ENCODE results near the gene DPAGT1.
A peak's percentile ranks its signal among the peaks of the same experiment; 100 is the strongest.
"Not testable (repeated sequence)": the region's sequence is repeated elsewhere in the genome, so short reads cannot be mapped to it uniquely, and the experiment has no call there.

The DPAGT1 gene

DNA sequence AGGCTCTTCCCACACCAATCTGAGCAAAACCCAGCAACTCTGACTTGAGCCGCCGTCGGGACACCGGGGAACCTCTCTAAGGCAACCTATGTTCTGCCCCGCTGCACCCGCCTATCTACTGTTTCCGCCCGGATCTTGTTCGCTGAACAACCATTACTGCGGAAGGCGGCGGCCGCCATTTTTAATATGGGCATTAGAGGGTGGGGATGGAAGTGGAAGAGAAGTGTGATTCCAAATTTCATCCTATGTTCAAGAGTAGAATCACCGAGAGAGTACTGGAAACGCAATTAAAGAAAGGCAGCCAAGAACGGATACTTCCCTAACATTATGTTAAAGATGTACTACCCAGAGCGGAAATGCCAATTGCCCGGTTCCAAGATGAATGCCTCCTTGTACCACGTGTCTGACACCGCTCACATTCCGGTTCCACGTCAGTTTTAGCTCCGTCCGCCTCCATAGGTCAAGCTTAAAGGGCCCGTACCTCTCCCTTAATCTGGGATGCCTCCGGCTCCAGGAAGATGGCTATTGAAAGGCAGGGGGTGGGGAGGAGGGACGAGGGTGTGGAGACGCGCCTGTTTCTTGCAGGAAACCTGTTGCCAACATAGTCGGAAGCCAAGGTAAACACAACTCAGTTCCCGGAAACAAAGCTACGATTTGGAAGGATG, at the start of gene DPAGT1:
TSS of gene DPAGT1 (minus strand) at position 95 of the 665 bp plus-strand sequence. CDS start 198 bp downstream, outside the sequence.
- DNase-seq (ENCODE audit: low read depth, low spot score): peak; percentile 80

DNA sequence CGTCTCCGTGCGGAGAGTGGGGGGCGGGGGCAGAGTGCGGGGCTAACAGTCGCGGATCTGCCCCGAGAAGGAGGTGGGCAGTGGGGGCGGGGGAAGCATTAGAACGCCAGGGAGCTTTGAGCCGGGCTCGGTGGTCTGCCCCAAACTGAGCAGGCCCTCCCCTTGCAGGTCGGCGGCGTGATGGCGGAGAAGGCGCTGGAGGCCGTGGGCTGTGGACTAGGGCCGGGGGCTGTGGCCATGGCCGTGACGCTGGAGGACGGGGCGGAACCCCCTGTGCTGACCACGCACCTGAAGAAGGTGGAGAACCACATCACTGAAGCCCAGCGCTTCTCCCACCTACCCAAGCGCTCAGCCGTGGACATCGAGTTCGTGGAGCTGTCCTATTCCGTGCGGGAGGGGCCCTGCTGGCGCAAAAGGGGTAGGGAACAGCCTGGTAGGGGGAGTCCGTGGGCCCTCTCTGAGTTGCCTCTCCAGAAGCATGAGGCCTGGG, 48.2 kb upstream of the DPAGT1 start:
- no peak for DNase-seq (ENCODE audit: low read depth, low spot score)

DNA sequence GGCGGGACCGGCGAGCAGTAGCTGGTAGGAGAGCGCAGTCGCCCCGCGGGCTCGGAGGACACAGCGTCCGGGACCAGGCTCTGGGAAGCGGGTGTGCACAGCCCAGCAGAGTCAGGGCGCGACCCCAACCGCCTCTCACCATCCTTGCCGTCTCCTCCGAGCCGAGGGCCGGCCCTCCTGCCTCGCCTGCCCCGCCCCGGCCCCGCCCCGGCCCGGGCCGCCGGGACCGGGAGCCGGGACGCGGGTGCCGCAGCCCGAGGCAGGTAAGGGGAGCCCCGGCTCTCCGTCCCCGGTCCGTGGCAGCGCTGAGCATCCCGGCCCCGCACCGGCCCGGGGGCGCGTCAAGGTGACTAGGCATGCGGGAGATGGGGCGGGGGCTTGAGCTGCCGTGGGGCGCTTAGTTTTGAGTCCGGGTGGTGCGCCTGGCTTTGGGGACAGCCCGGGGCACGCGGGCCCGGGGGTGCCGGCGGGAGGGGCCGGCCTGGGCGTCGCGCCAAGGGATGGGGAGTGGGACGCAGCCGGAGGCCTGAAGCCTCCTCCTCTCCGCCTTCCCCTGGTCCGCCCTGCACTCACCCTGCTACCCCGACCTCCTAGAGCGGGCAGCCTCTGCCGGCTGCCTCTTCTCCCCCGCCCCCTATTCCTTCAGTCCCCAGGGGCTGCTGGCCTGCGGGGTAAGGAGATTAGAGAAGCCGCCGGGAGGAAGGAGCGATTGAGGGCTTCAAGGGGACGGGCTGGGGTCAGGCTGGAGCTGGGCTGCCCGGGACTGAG, 47.5 kb upstream of the DPAGT1 start, which contains the start of gene ABCG4:
TSS of gene ABCG4 (plus strand) at position 35 of the 768 bp plus-strand sequence. CDS start 914 bp downstream, outside the sequence.
- no peak for DNase-seq (ENCODE audit: low read depth, low spot score)

DNA sequence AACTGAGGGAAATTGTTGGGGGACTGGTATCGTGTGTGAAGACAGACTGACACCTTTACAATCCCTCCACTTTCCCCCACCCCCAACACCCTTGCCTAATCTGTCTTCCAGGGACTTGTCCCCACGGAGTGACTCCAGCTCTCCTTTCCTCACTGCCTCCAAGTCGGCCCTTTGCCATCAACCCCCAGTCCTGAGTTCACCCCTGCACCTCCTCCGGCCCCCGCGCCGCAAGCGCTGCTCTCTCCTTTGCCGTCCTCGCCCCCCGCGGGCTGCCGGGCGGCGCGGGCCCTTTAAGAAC, 47.0 kb upstream of the DPAGT1 start:
- no peak for DNase-seq (ENCODE audit: low read depth, low spot score)

- no peak for DNase-seq (ENCODE audit: low read depth, low spot score)
Observed at GRCh38 chr11:119147604-119148333, 46.1 kb upstream of the DPAGT1 start.

DNA sequence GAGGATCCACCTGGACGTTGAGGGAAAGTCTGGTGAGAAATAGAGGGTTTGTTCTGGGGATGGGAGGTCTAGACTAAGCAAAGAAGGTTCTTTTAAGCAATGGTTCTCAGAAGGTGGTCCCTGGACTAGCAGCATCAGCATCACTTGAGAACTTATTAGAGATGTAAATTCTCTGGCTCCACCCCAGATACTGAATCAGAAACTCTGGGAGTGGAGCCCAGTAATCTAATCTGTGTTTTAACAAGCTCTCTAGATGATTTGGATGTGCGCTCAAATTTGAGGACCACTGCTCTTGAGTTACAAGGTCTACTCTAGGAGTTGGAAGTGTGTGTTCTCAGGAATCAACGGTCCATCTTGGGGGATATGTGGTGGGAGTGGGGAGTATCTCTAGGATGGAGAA, 43.9 kb upstream of the DPAGT1 start:
- DNase-seq (ENCODE audit: low read depth, low spot score): no peak

DNA sequence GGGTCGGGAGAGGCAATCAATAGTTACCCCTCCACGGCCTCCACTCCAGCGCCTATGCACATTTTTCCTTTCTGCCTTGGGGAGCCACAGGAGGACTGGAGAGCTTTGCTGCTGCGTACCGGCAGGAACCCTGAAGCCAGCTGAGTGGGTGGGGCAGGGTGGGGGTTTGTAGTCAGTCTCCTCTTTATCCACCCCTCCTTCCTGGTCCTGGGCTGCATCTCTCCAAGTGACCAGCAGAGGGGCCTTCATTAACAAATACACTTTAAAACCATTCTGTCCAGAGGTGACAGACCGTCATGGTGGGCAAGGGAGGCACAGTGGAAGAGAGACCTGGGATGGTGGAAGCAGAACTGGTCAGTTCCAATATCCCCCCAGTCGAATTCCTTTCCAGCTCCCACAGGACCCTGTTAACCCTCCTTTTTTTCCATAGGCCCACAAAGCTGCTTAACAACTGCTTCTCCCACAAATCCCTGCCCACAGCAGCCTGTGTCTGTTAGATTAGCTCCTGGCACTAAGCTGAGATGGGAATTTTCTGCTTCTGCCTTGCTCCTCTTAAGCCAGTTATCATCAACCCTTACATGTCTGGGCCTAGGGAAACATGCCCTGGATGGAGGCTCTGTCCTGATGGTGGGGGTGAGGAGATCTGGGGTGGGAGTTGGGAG, 43.3 kb upstream of the DPAGT1 start:
- no peak for DNase-seq (ENCODE audit: low read depth, low spot score)

DNA sequence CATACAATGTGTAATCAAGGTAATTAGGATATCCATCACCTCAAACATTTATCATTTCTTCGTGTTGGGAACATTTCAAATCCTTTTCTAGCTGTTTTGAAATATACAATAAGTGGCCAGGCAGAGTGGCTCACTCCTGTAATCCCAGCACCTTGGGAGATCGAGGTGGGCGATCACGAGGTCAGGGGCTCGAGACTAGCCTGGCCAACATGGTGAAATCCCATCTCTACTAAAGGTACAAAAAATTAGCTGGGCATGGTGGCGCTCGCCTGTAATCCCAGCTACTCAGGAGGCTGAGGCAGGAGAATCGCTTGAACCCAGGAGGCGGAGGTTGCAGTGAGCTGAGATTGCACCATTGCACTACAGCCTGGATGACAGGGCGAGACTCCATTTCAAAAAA, 37.6 kb upstream of the DPAGT1 start:
- DNase-seq (ENCODE audit: low read depth, low spot score): not testable (repeated sequence)

DNA sequence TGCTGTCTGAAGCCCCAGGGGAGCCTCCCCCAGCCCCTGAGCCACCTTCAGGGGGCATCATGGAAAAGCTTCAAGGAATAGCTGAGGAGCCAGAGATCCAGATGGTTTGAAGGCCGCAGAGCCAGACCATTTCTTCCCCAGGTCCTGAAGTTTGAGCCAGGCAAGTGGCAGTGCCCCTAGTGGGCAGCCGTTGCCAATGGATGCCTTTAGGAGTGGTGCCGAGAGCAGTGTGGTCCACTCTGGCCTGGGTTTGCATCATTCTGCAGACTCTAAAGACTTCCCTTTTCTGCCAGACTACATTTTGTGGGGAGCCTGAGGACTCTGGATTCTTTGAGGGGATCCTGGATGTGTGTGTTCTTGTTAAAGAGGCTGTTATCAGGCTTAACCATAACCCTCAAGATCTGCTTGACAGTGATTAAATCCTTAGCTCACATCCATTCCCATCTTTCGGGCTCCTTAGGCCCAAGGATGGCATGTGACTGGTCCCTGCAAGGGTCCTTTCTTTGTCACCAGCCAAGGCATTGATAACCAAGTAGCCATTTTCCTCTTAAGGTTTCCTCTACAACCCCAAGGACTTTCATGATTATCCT, 32.8 kb upstream of the DPAGT1 start:
- DNase-seq (ENCODE audit: low read depth, low spot score): no peak

GRCh38 chr11:119130662-119131061, 29.0 kb upstream of the DPAGT1 start:
- no peak for DNase-seq (ENCODE audit: low read depth, low spot score)

DNA sequence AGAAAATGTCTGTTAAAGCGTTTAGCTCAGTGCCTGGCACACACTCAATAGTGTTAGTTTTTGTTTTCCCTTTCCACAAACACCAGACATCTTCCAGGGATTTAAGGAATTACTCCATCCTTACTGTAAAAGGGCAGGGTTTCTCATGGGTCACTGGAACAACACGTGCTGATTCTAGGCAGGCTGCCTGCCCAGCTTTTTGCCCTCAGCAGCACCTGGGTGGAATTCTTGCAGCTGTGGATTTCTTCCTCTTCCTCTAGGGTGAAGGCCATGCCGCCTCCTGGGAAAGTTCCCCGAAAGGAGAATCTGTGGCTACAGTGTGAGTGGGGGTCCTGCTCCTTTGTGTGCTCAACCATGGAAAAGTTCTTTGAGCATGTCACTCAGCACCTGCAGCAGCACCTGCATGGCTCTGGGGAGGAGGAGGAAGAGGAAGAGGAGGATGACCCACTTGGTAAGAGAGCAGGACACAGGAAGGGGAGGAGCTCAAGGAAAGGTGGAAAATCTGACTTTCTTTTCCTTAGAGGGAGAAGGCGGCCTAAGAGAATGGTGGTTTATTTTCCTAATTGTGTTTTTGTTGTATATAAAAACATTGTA, 25.1 kb upstream of the DPAGT1 start:
- DNase-seq (ENCODE audit: low read depth, low spot score): no peak

DNA sequence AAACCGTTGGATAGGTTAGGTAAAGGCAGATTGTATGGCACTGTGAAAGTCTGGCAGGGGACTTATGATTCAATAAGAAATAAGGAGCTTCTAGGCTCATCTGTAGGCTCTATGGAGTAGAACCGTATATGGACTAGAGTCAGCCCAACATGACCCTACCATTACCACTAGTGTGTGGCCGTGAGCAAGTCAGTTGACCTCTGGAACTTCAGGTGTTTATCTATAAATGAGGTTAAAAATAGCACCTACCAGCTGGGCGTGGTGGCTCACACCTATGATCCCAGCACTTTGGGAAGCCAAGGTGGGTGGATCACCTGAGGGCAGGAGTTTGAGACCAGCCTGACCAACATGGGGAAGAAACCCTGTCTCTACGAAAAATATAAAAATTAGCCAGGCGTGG, 24.2 kb upstream of the DPAGT1 start:
- no peak for DNase-seq (ENCODE audit: low read depth, low spot score)

DNA sequence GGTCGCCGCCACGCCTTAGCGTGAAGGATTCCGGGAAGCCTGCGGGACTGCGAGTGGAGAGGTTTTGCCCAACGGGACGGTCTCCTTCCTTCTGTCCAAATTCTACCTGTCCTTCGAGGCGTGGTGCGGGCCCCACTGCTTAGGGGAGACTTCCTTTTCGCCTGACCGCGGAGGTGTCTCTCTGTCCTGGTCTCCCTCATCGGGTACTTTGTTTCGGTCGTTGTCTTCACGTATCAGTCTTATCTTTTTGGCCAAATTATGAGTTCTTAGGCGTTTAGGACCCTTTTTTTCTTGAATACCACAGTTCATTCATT, 20.1 kb upstream of the DPAGT1 start:
- DNase-seq (ENCODE audit: low read depth, low spot score): no peak

DNA sequence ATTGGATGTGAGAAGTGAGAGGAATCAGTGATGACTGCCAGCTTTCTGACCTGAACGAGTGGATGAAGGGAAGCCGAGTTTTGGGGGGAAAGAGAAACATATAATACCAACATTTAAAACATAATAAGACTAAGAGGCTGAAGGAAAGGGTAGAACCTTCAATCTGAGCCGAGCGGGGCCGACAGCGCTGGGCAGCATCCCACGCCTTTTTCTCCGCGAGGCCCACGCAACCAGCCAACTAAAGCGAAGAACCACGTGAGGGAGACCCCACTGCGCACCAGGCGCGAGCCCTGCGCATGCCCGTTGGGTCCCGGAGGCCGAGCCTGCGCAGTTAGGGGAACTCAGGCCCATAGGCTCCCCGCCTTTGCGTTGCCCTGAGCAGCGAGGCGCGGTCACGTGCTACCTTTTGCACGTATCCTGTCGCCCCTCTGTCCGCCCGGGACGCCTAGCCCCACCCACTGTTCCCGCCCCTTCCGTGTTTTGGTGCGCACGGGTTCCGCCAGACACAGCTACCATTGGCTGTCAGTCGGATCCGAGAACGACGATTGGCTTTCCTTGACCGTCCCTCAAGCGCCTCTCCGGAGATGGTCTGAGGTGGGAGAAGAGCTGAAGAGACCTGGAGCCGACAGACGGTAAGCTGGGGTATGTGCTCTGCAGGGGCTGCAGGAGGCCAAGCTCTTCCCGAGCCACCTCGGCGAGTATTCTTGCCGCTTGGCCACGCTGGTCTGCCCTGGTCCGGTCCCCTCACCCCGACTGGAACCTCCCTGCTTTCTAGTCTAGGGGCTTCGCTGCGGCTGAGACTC, 19.6 kb upstream of the DPAGT1 start, which contains the start of gene HINFP:
TSS of gene HINFP (plus strand) at position 573 of the 803 bp plus-strand sequence. CDS start 5,365 bp downstream, outside the sequence.
- DNase-seq (ENCODE audit: low read depth, low spot score): peak; percentile 100

DNA sequence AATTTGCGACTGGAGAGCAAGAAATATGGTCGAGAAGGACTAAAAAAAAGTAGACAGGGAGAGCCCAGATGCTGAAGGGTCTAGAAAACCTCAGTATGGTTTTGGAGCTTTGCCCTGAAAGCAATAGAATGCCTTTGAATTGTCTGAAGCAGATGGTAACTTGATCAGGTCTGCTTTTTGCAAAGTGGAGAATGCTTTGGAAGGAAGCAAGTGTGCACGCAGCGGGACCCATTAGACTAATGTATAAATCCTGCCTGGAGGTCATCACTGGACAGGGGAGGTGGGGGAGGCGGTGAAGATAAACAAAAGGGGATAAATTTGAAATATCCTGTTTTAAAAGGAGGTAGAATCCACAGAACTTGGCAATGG, 19.0 kb upstream of the DPAGT1 start:
- no peak for DNase-seq (ENCODE audit: low read depth, low spot score)

DNA sequence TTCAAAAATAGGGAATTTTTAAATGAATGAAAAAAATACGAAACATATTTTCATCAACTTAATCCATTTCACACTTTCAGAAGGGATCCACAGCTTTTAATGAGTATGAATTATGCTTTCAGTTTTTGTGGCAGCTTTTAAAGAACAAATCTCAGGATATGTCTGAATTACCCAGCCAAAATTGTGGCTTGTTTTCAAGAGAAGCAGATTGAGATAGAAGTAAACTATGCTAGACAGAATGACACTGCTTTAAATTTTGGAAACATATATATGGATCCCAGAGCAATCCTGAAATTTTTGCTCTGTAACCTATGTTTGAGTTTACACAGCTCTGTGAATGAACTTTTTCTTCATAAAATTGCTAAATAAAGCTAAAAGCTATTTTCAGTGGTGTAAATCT, 17.3 kb upstream of the DPAGT1 start:
- DNase-seq (ENCODE audit: low read depth, low spot score): no peak

DNA sequence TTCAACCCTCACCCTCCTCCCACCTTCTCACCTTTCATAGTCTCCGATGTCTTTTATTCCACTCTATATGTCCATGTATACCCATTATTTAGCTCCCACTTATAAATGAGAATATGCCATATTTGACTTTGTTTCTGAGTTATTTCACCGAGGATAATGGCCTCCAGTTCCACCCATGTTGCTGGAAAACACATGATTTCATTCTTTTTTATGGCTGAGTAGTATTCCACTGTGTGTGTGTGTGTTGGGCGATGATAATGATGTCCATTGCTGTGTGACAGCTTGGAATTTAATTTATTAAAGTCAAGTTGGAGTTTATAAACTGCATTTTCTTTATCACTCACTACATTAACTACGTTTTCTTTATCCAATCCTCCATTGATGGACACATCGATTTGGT, 16.6 kb upstream of the DPAGT1 start:
- no peak for DNase-seq (ENCODE audit: low read depth, low spot score)

DNA sequence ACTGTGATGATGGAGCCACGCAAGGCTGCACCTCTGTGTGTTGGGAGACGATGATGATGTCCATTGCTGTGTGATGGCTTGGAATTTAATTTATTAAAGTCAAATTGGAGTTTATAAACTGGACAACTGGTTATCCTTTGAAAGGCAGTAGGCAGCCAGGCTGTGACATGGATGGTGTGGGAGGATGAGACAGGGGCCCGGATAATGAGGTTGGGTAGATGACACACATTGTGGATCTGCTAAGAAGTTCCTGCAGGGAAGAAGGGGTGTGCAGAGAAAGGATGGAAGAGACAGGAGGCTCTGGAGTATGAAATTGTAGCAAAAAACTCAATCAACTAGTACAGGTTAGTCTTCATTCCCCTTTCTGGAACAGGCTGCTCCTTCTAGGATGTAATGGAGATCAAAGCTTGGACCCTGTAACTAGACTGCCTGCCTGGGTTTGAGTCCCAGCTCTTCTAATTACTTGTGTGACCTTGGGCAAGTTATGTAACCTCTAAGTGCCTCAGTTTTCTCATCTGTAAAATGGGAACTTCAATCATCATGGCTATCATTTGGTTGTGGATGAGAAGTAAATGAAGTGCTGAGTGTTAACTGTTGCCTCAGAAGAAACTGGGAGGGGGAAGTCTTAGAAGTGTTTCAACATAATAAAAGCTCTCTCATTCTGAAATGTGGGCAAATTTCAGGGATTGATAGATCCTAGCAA, 15.5 kb upstream of the DPAGT1 start:
- DNase-seq (ENCODE audit: low read depth, low spot score): no peak

- no peak for DNase-seq (ENCODE audit: low read depth, low spot score)
Observed at GRCh38 chr11:119116601-119117000, 14.9 kb upstream of the DPAGT1 start.

DNA sequence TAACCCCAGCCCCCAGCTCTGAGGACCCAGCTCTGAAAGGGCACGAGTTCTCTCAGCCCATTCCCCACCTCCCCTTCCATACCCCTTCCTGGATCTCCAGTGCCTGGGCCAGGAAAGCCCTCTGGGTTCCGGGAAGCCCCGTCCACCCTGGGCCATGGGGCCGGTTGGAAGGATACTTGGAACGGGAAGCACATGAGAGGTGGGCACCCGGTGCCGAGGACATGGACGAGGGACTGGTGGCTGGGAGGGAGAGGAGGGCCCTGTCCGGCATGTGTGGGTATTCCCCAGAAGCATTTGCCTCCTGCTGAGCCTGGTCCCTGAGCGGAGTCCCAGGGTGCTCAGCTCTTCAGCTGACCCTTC, 14.6 kb upstream of the DPAGT1 start:
- DNase-seq (ENCODE audit: low read depth, low spot score): no peak
